B cell (primary cell): ENCODE data around the gene INTS15. TPM values are rescaled to one million over a fixed set of nuclear protein-coding genes. Genes with fewer than 3 reads are reported as not detected.
A peak's percentile ranks its signal among the peaks of the same experiment; 100 is the strongest.

Experiments
- ATAC-seq: fragments of 200-7000 bp; cut with Tn5 transposase; one replicate; pipeline ENCODE4 v1.10.0; 2021; ENCODE audit warnings: low read depth, mild to moderate bottlenecking, moderate number of reproducible peaks, moderate library complexity
- CTCF ChIA-PET: fragments of 350-600 bp; sonication (Branson Sonifier 250); formaldehyde crosslinking; loops from one replicate; lab custom pipeline; 2021; ENCODE audit warnings: antibody characterized with exemption, inconsistent platforms; lab: Charles Lee
- POLR2A ChIA-PET: fragments of 350-600 bp; sonication (Branson Sonifier 250); formaldehyde crosslinking; loops from one replicate; lab custom pipeline; 2021; ENCODE audit warnings: antibody characterized with exemption; lab: Charles Lee
- DNase-seq: peaks from one replicate; pipeline ENCODE4 v3.0.0; 2013
- H2AFZ ChIP-seq: 2 replicates; pipeline ENCODE4 v1.6.1; 2012; ENCODE audit warnings: mild to moderate bottlenecking, low read depth, low read length; ENCODE audit not compliant: insufficient read depth, poor library complexity, severe bottlenecking
- H3K27ac ChIP-seq, 2 donors: 1 replicate in 1 of 2; 2 replicates in 1 of 2; pipeline ENCODE4 v1.5.1; 2012 to 2013; ENCODE audit warnings: low read length in 2 of 2, mild to moderate bottlenecking in 2 of 2, moderate library complexity in 1 of 2
- H3K27me3 ChIP-seq, 4 experiments: fragments of 200-600 bp in 1 of 4; sonication (generic) in 1 of 4; replicated peaks in 1 of 4; 1 replicate in 2 of 4; 2 replicates in 2 of 4; pipeline versions ENCODE4 v1.6.1 to v1.7.0; 2013 to 2016; ENCODE audit warnings: low read length in 3 of 4, mild to moderate bottlenecking in 2 of 4, mixed read lengths in 1 of 4, moderate library complexity in 1 of 4; ENCODE audit not compliant: insufficient read depth in 4 of 4, control insufficient read depth in 3 of 4; ENCODE audit errors: control extremely low read depth in 1 of 4
- H3K36me3 ChIP-seq, 2 experiments: replicated peaks in 1 of 2; 1 replicate in 1 of 2; 2 replicates in 1 of 2; pipeline versions ENCODE4 v1.6.1 to v1.7.1; 2013; ENCODE audit warnings: low read length in 1 of 2; ENCODE audit not compliant: insufficient read depth in 2 of 2, control insufficient read depth in 1 of 2; ENCODE audit errors: control extremely low read depth in 1 of 2, extremely low read depth in 1 of 2
- H3K4me1 ChIP-seq, 2 donors: fragments of 200-600 bp in 1 of 2; sonication (generic) in 1 of 2; 1 replicate in 1 of 2; 2 replicates in 1 of 2; pipeline versions ENCODE4 v1.5.1 to v1.6.1; 2013 to 2017; ENCODE audit warnings: low read length in 2 of 2; ENCODE audit not compliant: control insufficient read depth in 2 of 2, insufficient read depth in 2 of 2
- H3K4me2 ChIP-seq: replicated peaks from 2 replicates; pipeline ENCODE3; 2012; ENCODE audit warnings: mild to moderate bottlenecking, low read depth, low read length; ENCODE audit not compliant: poor library complexity, severe bottlenecking
- H3K4me3 ChIP-seq, 5 experiments: fragments of 200-600 bp in 1 of 5; sonication (generic) in 1 of 5; 1 replicate in 3 of 5; 2 replicates in 2 of 5; pipeline versions ENCODE4 v1.5.1 to v1.7.0; 2011 to 2016; ENCODE audit warnings: low read length in 4 of 5, mild to moderate bottlenecking in 4 of 5, low read depth in 2 of 5, control low read depth in 1 of 5, moderate library complexity in 1 of 5; ENCODE audit not compliant: insufficient read depth in 1 of 5; ENCODE audit errors: control extremely low read depth in 1 of 5, extremely low read depth in 1 of 5
- H3K79me2 ChIP-seq: fragments of 200-600 bp; sonication (generic); one replicate; pipeline ENCODE4 v1.6.0; 2016; ENCODE audit warnings: low read length; ENCODE audit not compliant: control insufficient read depth, insufficient read depth
- H3K9ac ChIP-seq: fragments of 200-600 bp; sonication (generic); 2 replicates; pipeline ENCODE4 v1.6.1; 2017; ENCODE audit warnings: mild to moderate bottlenecking, low read length, moderate library complexity
- H3K9me3 ChIP-seq, 3 donors: one replicate each; pipeline versions ENCODE4 v1.6.1 to v1.7.1; 2013; ENCODE audit warnings: low read length in 2 of 3; ENCODE audit not compliant: control insufficient read depth in 2 of 3, insufficient read depth in 1 of 3; ENCODE audit errors: control extremely low read depth in 1 of 3
- H4K20me1 ChIP-seq: 2 replicates; pipeline ENCODE4 v1.6.0; 2012; ENCODE audit warnings: mild to moderate bottlenecking, low read length; ENCODE audit not compliant: insufficient read depth, control insufficient read depth, poor library complexity, severe bottlenecking
- H3K27ac Mint-ChIP-seq: one replicate; pipeline ENCODE4 v1.8.0; 2021; ENCODE audit warnings: mixed read lengths
- H3K27me3 Mint-ChIP-seq: one replicate; pipeline ENCODE4 v1.8.0; 2021; ENCODE audit warnings: mixed read lengths
- H3K4me1 Mint-ChIP-seq: one replicate; pipeline ENCODE4 v1.8.0; 2021; ENCODE audit warnings: mixed read lengths
- H3K4me3 Mint-ChIP-seq: one replicate; pipeline ENCODE4 v1.8.0; 2021; ENCODE audit warnings: mixed read lengths
- H3K9me3 Mint-ChIP-seq: one replicate; pipeline ENCODE4 v1.8.0; 2022; ENCODE audit warnings: mixed read lengths; ENCODE audit not compliant: insufficient read depth
- EZH2 ChIP-seq: IDR thresholded peaks from 2 replicates; pipeline ENCODE4 v1.6.1; 2012; ENCODE audit warnings: borderline replicate concordance, low read depth, mild to moderate bottlenecking, moderate library complexity, low read length; ENCODE audit not compliant: insufficient read depth, poor library complexity, severe bottlenecking
- WGBS: methylation state at CpG from one replicate; pipeline ENCODE4 v1.1.5; 2013; ENCODE audit warnings: missing lambda C conversion rate; ENCODE audit not compliant: insufficient coverage; 5-methylcytosine and 5-hydroxymethylcytosine counted together
- intact Hi-C: fragments of 100-400 bp; cut with micrococcal nuclease; formaldehyde crosslinking; loops from one replicate; pipeline ENCODE4 v1.10.0; 2022
- polyA plus RNA-seq: library from polyadenylated mRNA; depleted of rRNA; stranded (reverse); fragments of >200 nt; gene quantifications from 2 replicates; pipeline ENCODE4 v1.2.3, GENCODE V29; 2012
- total RNA-seq, 2 donors: library from RNA; stranded (reverse); fragments of 120-200 nt in 1 of 2; gene quantifications; 1 replicate in 1 of 2; 2 replicates in 1 of 2; pipeline versions ENCODE4 v1.2.3 to v1.2.4, GENCODE V29; 2013 to 2022
- TF ChIP-seq, protein P1 (sequence below): fragments of 200-600 bp; IDR thresholded peaks from one replicate; pipeline ENCODE4 v1.8.0; 2022; ENCODE audit warnings: antibody characterized with exemption, mild to moderate bottlenecking

Gene INTS15
- total and polyA plus RNA-seq, 2 donors (not counting 1 experiment from before 2014, with no cell fraction given), result 57.1 to 63.2 TPM

- H3K4me1 ChIP-seq, result peaks cover 15 to 19% of the 10 kb centered on the region in 2 donors
- peaks cover 45% of the 10 kb centered on the region for H3K79me2 ChIP-seq
- H3K36me3 ChIP-seq, result peaks cover 3 to 60% of the 10 kb centered on the region in 2 experiments
- intact Hi-C loops, result loop anchor here (1.0 to 5.0 kb wide), 3 partner anchors 13 to 267 kb away; partner anchors contain the start of genes ZDHHC4 and ZNF12
- Mint-ChIP-seq H3K4me3 (peak overlapping the region; percentile 88), H3K27ac (peak overlapping the region; percentile 88), H3K27me3 (no peaks in the 10 kb centered on the region), H3K4me1 (peaks cover 13% of the 10 kb centered on the region), H3K9me3 (no peaks in the 10 kb centered on the region)
- ChIA-PET POLR2A (interaction anchor here (0.6 to 1.2 kb wide), 5 partner anchors 9 to 158 kb away, joined by 3 to 9 read pairs (median 4); partner anchors contain the start of genes ZDHHC4 and ZNF316), CTCF (interaction anchor here (0.9 to 2.0 kb wide), 10 partner anchors 10 to 593 kb away, joined by 3 to 6 read pairs (median 4); partner anchors contain the start of gene DAGLB)
- peak overlapping the region; percentile 96 for H3K4me2 ChIP-seq
- H3K4me3 ChIP-seq, result peak overlapping the region; percentile 45 to 82 (median 74)
- H2AFZ ChIP-seq, result peak overlapping the region; percentile 90
- no peaks in the 10 kb centered on the region for H3K27me3 ChIP-seq
- TF ChIP-seq EZH2, result no peak
- TF ChIP-seq, protein P1, sequence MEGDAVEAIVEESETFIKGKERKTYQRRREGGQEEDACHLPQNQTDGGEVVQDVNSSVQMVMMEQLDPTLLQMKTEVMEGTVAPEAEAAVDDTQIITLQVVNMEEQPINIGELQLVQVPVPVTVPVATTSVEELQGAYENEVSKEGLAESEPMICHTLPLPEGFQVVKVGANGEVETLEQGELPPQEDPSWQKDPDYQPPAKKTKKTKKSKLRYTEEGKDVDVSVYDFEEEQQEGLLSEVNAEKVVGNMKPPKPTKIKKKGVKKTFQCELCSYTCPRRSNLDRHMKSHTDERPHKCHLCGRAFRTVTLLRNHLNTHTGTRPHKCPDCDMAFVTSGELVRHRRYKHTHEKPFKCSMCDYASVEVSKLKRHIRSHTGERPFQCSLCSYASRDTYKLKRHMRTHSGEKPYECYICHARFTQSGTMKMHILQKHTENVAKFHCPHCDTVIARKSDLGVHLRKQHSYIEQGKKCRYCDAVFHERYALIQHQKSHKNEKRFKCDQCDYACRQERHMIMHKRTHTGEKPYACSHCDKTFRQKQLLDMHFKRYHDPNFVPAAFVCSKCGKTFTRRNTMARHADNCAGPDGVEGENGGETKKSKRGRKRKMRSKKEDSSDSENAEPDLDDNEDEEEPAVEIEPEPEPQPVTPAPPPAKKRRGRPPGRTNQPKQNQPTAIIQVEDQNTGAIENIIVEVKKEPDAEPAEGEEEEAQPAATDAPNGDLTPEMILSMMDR, result no peak
- no peak for ATAC-seq
- no peak for DNase-seq
- H3K9me3 ChIP-seq, result no peaks in the 10 kb centered on the region
- peak overlapping the region; percentile 83 for H3K9ac ChIP-seq
- peak overlapping the region in 1 of 2 donors; percentile 76 for H3K27ac ChIP-seq
- peaks cover 11% of the 10 kb centered on the region for H4K20me1 ChIP-seq
- WGBS, result 6% methylated on average over 3 of the region's 10 CpGs
Observed at GRCh38 chr7:6590645-6591110, 857 bp downstream of the INTS15 start.

DNA sequence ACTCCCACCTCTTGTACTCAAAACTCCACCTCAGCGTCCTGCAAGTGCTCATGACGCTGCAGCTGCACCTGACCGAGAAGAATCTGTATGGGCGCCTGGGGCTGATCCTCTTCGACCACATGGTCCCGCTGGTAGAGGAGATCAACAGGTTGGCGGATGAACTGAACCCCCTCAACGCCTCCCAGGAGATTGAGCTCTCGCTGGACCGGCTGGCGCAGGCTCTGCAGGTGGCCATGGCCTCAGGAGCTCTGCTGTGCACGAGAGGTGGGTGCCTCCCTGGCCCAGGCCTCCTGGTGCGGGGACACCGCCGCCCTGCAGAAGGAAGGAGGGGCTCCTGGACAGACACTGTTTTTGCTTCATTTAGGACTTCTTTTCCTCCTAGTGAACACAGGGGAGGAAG lies 10.3 kb downstream of the INTS15 start:
- Mint-ChIP-seq H3K9me3 (no peaks in the 10 kb centered on the region), H3K27ac (no peak overlapping the region), H3K4me3 (no peak overlapping the region), H3K27me3 (no peaks in the 10 kb centered on the region), H3K4me1 (no peaks in the 10 kb centered on the region)
- intact Hi-C loops, result no loop called here
- peaks cover 4 to 77% of the 10 kb centered on the region in 2 experiments for H3K36me3 ChIP-seq
- H3K4me3 ChIP-seq, result no peak overlapping the region
- H3K27me3 ChIP-seq, result no peaks in the 10 kb centered on the region
- ChIA-PET POLR2A (interaction anchor here (0.6 kb wide), 1 partner anchor 9 kb away, joined by 4 read pairs; no protein-coding TSS in a partner anchor), CTCF (no interaction called here)
- no peak for TF ChIP-seq EZH2
- TF ChIP-seq, protein P1, result no peak
- DNase-seq (no peak), ATAC-seq (no peak)
- H3K79me2 ChIP-seq, result peaks cover 53% of the 10 kb centered on the region
- no peaks in the 10 kb centered on the region for H3K9me3 ChIP-seq
- no peak overlapping the region for H2AFZ ChIP-seq
- H3K27ac ChIP-seq, result no peak overlapping the region
- no peak overlapping the region for H3K4me2 ChIP-seq
- H3K4me1 ChIP-seq, result no peaks in the 10 kb centered on the region
- peaks cover 34% of the 10 kb centered on the region for H4K20me1 ChIP-seq
- WGBS, result over 99% methylated on average over 15 of the region's 15 CpGs
- no peak overlapping the region for H3K9ac ChIP-seq
